Central memory CD4-positive, alpha-beta T cell (primary cell): ENCODE measurements around the gene DMC1.
"Not testable (repeated sequence)": the region's sequence is repeated elsewhere in the genome, so short reads cannot be mapped to it uniquely, and the experiment has no call there.

ENCODE experiments used
- DNase-seq: peaks from one replicate; pipeline ENCODE4 v3.0.0; 2022
- total RNA-seq, 3 experiments: gene quantifications; one replicate each; lab custom pipeline; 2026; lab: John Stamatoyannopoulos, UW

DMC1 gene, protein sequence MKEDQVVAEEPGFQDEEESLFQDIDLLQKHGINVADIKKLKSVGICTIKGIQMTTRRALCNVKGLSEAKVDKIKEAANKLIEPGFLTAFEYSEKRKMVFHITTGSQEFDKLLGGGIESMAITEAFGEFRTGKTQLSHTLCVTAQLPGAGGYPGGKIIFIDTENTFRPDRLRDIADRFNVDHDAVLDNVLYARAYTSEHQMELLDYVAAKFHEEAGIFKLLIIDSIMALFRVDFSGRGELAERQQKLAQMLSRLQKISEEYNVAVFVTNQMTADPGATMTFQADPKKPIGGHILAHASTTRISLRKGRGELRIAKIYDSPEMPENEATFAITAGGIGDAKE
- 0.33 to 2.4 (median 1.4) reads per million in 3 experiments for total RNA-seq

DNA sequence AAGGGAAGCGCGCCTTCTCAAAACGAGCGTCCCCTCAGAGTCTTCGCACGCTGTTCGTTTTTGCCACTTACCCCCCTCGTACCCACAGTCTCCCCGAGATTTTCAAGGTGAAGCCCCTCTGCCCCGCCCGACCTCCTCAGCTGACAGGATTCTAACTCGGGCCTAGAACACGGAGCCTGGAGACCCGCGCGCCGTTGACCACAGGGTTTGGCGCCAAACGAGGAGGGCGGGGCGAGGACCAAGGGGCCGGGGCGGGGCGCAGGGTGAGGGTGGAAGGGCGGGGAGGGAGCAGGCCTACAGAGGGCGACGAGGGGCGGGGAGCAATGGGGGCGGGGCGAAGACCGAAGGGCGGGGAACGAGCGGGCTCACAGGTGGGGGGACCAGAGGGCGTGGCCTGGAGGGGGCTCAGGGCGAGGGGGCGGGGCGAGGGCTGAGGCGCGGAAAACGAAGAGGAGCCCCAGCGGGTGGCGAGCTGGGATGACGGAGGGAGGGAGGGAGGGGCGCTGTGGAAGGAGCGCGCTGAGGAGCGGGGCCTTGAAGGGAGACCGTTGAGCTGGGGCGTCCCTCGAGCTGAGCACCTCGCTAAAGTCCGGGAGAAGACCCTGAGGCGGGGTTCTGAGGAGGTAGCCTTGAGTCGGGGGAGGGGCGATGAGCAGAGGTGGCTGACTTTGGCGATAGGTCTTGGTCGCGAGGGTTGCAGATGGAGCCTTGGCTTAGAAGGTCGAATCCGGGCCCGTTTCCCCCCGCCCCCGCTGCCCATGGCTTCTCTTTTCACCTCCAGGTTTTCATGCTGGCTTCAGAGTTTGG lies at the start of gene DMC1:
Gene DMC1, minus strand, starts transcription at position 212 of the 807 bp plus-strand sequence. CDS start 1,927 bp downstream, outside the sequence.
- DNase-seq = peak; percentile 88

DNA sequence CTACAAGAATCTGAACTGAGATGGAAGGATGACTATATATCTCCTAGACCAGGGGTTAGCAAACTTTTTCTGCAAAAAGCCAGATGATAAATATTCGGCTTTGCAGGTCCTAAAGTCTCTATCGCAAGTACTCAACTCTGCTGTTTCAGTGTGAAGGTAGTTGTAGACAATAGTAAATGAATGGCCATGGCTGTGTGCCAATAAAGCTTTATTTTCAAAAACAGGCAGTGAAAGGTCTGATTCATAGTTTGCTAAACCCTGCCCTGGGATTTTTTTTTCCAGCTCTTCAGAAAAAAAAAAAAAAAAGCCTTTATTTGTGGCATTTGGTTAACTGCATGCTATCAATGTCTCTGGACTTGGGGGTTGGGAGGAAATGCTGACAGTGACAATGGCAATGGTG lies 48.7 kb upstream of the DMC1 start:
- no peak for DNase-seq

DNA sequence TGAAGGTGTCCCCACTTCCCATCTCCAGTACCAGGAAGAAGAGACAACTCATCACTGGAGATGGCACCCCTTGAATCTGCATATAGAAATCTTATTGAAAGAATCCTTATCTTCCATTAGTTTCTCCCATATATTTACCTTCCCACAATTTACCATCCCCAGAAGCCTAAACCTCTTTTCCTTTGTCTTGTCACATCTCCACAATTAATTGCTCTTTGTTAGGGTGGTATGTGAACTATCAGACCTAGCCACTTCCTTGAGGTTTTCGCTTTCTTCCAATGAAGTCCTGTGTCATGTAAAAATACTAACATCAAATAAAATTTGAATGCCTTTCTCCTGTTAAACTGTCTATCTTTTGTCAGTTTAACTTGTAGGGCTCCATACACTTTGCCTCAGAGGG lies 48.3 kb upstream of the DMC1 start:
- DNase-seq = no peak

DNA sequence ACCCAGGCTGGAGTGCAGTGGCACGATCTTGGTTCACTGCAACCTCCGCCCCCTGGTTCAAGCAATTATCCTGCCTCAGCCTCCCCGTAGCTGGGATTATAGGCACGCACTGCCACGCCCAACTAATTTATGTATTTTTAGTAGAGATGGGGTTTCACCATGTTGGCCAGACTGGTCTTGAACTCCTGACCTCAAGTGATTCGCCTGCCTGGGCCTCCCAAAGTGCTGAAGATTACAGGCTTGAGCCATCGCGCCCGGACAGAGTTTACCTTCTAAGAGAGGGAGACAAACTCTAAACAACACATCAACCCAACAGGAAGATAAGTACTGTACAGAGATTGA lies 45.1 kb upstream of the DMC1 start:
- not testable (repeated sequence) for DNase-seq

DNA sequence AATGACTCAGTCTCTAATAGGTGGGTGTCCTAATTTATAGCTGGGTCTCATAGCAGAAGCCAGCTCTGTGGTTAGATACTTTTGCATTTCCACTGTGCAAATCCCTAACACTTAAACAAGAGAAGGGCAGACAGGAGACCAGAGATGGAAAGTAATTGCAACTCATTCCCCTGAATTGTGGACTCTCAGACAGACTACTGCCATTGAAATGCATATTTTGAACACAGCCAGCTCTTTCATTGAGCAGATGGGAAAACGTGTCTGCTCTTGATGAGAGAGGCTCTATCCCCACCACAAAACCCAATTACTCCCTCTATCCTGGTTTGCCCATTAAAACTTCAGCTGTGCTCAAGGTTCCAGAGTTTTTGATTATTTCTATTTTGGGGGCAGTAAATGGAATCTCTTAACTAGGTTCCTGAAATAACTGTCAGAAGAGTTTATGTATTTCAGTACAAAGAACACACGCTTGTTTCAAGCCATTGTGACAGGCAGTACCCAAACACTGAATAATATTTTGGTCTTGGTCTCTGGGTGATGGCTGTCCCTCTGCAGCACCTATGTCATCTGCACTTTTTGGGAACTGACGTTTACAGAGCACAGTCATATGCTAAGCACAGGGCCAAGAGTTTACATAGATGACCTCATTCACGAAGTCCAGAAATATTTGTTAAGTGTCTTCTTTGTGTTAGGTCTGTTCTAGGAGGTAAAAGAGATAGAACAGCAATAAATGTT lies 44.5 kb upstream of the DMC1 start:
- no peak for DNase-seq

DNA sequence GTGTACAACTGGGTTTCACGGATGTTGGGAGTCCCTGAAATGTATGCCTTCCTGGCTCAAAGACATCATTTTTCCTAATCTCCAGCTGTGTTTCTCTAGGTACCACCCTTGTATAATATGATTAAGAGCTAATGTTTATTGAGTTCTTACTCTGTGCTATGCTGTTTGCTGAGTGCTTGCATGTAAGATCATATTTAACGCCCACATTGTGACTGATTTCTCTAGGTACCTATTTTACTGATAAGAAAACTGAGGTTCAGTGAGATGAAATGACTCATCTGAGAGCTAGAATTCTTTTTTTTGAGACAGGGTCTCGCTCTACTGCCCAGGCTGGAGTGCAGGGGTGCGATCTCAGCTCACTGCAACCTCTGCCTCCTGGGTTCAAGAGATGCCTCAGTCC lies 43.6 kb upstream of the DMC1 start:
- no peak for DNase-seq

DNA sequence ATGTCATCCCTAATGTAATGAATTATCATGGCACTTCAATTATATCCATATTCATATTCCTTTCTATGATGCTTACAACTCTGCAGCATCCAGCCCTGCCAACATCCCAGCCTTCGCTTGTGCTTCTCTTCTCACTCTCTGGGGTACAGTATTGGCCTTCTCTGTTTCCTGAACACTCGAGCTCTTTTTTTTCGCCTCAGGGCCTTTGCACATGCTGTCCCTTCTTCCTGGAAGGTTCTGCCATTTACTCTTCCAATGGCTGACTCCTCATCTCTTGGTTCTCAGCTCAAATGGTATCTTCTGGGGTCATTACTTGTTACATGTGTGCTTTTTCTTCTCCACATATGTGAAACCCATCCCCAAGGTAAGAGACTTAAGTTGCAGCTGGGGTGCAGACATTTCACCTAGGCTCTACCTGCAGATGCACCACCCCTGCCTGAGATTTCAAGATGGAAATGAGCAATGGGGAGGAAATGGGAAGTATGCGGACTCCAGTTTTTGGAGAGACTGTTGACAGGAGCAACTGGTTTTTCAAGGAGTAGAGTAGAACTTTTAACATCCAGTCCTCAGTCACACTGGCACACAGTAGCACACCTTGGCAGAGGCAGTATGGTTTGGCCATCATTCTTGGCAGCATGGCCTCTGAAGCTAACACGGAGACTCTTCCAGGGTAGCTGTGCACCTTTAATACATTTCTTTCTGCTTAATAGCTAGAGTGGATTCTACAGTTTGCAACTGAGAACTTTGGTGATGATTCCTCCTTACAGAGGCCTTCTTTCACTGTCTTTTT lies 42.4 kb upstream of the DMC1 start:
- no peak for DNase-seq

DNA sequence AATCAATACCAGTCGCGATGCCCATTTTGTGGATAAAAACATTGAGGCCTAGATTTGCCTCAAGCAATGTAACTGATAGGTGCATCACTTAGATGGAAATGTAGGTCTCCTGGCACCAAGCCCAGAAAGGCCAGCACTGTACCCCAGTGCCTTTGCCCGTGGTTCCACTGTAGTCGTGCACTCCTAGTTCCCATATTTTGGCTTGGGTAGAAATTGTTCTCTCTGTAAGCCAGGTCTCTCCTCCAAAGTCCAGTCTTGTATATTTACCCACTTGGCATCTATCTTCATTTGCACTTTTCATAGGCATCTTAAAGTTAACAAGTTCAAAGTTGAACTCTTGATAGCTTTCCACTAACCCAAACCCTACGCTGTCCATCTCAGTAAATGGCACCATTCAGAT lies 41.6 kb upstream of the DMC1 start:
- no peak for DNase-seq

DNA sequence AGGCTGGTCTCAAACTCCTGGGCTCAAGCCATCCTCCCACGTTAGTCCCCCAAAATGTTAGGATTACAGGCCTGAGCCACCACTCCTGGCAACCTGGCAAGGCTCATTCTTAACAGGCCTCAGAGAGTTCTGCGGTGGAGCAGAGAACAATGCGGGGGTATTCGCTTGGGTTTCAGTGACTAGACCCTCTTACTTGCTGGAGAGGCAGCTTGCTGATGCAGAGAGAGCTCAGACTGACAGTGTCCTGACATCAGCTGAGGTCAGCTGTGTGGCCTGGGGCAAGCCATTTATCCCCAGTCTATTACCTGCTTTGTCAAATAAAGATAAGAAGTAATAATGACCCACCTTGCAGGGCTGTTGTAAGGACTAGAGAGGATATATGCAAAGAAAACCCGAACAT lies 40.3 kb upstream of the DMC1 start:
- DNase-seq = no peak

DNA sequence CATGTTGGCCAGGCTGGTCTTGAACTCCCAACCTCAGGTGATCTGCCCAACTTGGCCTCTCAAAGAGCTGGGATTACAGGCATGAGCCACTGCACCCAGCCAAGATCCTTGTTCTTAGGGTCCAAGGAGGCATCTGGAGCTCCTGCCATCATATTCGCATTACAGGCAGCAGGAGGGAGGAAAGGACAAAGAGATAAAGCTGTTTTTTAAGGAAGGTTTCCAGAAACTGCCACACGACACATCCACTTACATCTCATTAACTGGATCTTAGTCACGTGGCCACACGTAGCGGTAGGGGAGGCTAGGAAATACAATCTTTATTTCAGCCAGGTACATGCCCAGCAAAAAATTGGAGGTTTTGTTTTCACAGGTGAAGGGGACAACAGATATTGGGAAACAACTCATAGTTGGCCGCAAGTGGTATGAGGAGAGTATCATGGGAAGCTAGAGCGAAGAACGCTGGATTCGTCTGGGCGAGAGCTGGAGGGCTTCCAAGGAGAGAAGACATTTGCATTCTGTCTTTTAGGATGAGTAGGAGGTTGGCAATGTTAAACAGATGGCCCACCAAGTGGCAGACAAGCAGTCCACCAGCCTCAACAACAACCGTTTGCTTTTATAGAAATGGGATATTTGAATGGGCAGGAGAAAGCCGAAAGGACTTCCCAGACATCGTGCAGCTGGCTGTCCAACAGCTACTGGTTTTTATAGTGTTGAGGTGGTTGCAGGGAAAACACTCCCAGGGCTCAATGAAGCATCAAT lies 39.2 kb upstream of the DMC1 start:
- DNase-seq = no peak

DNA sequence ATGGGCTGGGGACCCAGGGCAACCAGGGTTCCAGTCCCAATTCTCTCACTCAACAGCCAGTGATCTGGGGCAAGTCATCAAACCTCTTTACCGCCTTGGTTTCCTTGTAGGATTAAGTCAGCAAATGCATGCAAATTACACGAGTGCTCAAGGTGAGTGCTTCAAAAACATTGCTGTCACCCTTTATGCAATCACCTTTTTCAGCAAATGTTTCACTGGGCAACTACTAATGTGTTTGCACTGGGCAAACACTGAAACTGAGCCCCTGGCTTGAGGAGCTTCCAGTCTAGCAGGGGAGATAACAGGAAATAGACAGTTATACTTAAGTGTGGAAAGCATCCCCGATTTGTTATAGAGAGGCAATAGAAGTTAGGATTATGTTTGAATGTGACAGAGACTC lies 37.7 kb upstream of the DMC1 start:
- no peak for DNase-seq

DNA sequence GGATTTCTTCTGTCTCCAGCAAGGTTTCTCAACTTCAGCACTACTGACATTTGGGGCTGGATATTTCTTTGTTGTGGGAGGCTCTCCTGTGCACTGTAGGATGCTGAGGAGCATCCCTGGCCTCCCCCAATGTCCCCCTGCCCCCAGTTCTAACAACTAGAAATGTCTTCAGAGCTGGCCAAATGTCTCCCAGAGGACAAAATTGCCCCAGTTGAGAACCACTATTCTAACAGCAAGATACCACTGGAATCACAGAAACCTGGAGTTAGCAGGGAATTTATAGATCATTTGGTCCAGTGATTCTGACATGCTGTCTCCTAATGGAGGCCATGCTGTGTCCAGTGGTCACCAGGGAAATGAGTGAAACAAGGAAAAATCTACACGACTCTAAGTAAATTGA lies 32.2 kb upstream of the DMC1 start:
- DNase-seq = no peak

DNA sequence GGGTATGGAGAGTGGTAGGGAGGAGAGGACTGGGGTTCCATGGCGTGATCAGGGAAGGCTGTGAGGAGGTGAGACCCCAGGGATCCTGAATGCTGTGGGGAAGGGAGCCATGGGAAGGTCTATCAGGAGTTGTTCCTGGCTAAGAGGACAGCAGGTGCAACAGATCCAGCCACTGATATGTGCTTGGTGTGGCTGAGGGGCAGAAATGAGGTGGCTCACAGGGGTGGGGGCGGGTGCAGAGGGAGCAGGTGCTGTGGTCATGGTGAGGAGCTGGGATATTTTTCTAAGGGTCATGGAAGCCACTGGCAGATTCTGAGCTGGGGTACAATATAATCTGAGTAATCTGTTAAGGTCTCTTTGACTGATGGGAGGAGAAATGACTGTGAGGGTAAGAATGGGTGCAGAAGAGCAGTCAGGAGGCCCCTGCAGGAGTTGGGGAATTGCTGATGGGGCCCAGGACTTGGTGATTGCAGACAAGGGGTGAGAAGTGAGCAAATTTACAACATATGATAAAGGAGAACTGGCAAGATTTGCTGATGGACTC lies 31.3 kb upstream of the DMC1 start:
- no peak for DNase-seq

DNA sequence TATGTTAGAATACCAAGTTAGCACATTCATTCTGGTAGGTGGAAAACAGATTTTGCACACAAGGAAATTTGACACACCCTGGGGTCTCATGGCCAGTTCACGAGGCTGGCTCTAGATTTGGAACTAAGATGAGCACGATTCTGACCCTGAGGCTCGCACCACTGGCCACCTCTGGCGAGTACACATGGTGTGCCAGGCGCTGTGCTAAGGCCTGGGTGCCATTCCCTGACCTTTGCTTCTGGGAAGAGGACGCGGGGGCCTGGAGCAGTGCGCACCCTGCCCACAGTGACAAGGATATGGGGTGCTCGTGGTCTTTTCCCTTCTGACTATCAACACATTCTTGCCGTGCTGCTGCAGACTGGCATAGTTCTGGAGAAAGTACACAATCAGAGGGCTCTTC lies 29.5 kb upstream of the DMC1 start:
- no peak for DNase-seq

DNA sequence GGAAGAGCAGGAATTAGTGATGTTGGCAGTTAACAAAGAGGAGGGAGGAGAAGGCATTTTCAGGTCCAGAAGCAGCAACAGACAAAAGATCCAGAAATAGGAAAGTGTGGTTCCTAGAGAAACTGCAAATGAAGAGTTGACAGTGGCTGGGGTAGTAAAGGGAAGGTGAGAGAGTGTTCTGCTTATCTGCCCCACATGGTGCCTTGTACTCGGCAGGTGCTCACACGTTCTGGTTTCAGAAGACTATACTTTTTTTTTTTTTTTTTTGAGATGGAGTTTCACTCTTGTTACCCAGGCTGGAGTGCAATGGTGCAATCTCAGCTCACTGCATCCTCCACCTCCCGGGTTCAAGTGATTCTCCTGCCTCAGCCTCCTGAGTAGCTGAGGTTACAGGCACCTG lies 12.9 kb upstream of the DMC1 start:
- not testable (repeated sequence) for DNase-seq

DNA sequence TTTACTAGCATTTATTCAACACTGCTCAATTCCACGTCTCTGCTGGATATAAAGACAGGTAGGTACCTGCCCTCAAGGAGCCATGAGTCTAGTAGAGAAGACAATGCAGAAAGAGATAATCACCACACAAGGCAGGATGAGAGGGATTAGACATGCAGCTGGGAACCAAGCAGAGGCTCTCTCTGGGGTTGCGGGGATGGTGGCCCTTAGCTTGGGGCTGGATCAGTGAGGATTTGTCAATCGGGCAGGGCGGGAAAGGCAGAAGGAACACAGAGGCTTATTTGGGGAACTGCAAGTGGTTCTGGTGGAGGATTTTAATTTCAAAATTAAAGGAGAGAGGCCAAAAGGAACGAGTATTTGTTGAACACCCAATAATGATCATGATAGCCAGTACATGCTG lies 8.5 kb upstream of the DMC1 start:
- no peak for DNase-seq

DNA sequence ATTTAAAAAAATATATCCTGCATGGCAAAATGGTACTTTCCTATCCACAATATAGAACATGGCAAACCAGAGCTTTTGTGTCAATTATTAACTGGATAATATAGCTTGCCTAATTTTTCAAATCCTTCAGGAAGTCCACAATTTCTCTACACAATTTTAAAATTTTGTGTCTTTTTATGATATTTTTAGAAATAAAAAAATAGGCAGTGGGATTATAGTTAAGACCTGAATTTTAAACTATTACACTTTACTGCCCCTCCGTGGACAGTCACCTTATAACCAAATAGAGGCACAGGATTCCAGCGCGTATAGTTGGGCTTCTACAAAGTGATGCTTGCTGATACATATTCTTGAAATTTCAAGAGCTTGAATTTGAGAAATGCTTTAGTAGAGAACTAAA lies 2.1 kb upstream of the DMC1 start:
- DNase-seq = peak; percentile 15

DNA sequence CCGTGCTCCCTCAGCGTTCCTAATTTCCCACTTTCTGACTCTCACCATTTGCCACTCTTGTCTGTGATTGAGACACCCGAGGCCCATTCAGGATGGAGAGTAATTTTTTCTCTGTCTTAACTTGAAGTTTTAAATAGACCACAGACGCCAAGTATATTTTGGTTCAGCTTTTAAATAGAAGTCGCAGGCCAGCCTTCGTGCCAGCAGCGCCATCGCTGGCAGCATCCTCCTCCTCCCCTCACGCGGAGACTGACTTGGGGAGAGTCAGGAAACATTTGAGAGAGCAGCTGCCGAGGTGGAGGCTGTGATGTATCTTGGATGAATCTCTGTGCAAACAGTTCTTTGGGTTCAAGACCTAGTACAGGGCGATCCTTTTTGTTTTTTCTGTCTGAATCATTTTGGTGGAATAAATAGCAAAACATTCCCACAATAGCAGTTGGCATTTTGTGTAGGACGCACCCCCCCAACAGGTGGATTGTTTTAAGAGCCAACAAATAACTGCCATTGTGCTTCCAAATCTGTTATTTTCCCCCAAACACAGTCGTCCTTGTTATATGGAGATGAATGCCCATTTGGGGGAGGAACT lies 889 bp upstream of the DMC1 start:
- peak; percentile 38 for DNase-seq

DNA sequence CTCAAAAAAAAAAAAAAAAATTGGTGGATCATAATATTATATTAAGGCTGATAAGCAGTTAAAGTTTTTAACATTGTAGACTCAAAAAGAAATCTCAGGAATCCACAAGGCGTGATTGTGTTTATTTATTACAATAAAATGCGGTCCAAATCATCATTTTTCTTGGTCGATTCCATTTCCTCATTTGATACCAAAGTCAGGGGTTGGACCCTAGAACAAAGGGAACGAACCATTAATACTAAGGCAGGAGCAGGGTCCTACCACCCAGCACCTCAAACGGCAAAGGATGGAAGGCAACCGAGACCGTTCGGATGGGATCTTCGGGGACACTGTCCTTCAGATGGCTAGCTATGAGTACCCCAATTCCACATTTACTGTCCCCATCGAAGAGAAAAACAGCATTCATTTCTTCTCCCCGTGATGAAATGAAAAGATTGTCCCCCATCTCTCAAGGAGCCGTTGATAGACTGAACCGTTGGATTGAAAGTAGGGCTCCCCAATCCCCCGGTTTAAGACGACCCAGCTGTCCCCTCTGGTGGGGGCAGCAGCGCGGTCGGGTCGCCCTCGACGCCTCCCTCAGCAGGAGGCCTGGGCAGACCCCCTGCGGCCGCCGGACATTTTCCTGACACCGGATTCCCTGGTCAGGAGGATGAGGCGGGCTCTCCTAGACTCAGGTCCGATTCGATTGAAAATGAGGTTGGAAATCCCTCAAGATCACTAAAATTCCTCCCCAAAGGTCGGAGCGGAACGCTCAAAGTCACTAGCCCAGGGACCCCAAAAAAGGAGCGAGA lies 607 bp downstream of the DMC1 start:
- DNase-seq = no peak

DNA sequence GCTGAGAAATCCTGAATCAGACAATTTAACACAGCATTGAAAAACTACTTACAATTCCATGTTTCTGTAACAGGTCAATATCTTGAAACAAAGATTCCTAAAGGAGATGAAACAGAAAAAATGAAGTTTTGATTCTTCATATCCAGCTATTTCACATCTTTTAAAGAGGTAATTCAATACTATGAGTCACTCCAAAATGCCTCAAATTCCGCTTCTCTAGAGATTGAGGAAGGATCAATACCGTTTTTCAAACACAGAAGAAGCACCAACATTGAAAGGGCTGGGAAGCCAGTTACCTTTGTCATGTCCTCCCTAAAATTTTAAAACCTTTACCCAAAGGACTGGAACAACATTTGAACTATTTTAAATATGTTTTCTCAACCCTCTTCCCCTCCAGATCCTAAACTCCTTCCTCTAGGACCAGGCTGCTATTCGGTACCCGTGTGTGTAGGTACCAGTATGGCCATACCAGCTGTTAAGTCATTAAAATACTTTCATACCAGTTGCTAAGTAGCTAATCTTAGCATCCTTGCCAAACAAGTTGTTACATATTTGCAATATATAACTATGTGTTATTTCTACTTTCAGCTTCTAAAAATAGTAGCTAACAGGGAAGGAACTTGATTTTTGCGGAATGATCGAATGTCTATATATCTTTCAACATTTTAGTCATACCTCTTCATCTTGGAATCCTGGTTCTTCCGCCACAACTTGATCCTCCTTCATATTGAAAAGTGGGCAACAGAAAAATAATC lies 2.3 kb downstream of the DMC1 start:
- no peak for DNase-seq
